ENCODE measurements around the gene SPTBN4.

The SPTBN4 gene

GRCh38 chr19:40449506-40449905 lies 17.3 kb upstream of the SPTBN4 start:
- no peak overlapping the region for H3K9ac ChIP-seq (ENCODE audit: low read length)
- H4K91ac ChIP-seq (ENCODE audit: low read length), result no peak overlapping the region
- H3K27me3 ChIP-seq (ENCODE audit: control insufficient read depth in 1 of 2, insufficient read depth in 1 of 2, low read length in 2 of 2), result no peaks in the 10 kb centered on the region
- H2BK15ac ChIP-seq (ENCODE audit: low read depth, poor library complexity, severe bottlenecking), result no peak overlapping the region
- no peak overlapping the region for H3K4me3 ChIP-seq (ENCODE audit: insufficient read depth in 1 of 2, low read depth in 1 of 2, low read length in 2 of 2)
- H2BK5ac ChIP-seq (ENCODE audit: low read depth, low read length, poor library complexity, severe bottlenecking), result no peak overlapping the region
- H2BK12ac ChIP-seq (ENCODE audit: low read length in 2 of 2), result no peak overlapping the region
- no peak overlapping the region for H2AFZ ChIP-seq (ENCODE audit: low read depth, low read length)
- DNase-seq, result no peak
- H3K4ac ChIP-seq (ENCODE audit: low read depth in 1 of 2, low read length in 2 of 2), result no peak overlapping the region
- no peaks in the 10 kb centered on the region for H3K79me1 ChIP-seq (replicated peaks; ENCODE audit: low read length, poor library complexity, severe bottlenecking)
- no peak overlapping the region for H3K27ac ChIP-seq (ENCODE audit: low read length, poor library complexity, severe bottlenecking)
- H2BK120ac ChIP-seq (ENCODE audit: low read depth, low read length), result no peak overlapping the region
- H3K18ac ChIP-seq (ENCODE audit: low read depth in 1 of 2, low read length in 2 of 2), result no peak overlapping the region
- peaks cover 7% of the 10 kb centered on the region for H3K4me1 ChIP-seq (ENCODE audit: control insufficient read depth, insufficient read depth, low read depth, low read length)
- H4K8ac ChIP-seq (ENCODE audit: low read length), result no peak overlapping the region
- no peak overlapping the region for H3K14ac ChIP-seq (ENCODE audit: low read length in 2 of 2)
- H2AK5ac ChIP-seq (ENCODE audit: low read length, severe bottlenecking), result no peak overlapping the region
- H3K4me2 ChIP-seq (ENCODE audit: low read length, poor library complexity, severe bottlenecking), result no peak overlapping the region
- no peak overlapping the region for H3K23ac ChIP-seq (ENCODE audit: low read length in 2 of 2)
- H3K9me3 ChIP-seq (ENCODE audit: control insufficient read depth, low read length), result no peaks in the 10 kb centered on the region
- 98% methylated on average over 3 of the region's 4 CpGs for WGBS
- H3K36me3 ChIP-seq (ENCODE audit: control insufficient read depth in 1 of 2, insufficient read depth in 2 of 2, low read depth in 1 of 2, low read length in 2 of 2), result peaks cover 18 to 23% of the 10 kb centered on the region in 2 experiments

GRCh38 chr19:40450664-40451063 lies 16.1 kb upstream of the SPTBN4 start:
- no peaks in the 10 kb centered on the region for H3K79me1 ChIP-seq (replicated peaks; ENCODE audit: low read length, poor library complexity, severe bottlenecking)
- no peaks in the 10 kb centered on the region for H3K9me3 ChIP-seq (ENCODE audit: control insufficient read depth, low read length)
- H2AK5ac ChIP-seq (ENCODE audit: low read length, severe bottlenecking), result no peak overlapping the region
- H2BK5ac ChIP-seq (ENCODE audit: low read depth, low read length, poor library complexity, severe bottlenecking), result no peak overlapping the region
- no peaks in the 10 kb centered on the region for H3K27me3 ChIP-seq (ENCODE audit: control insufficient read depth in 1 of 2, insufficient read depth in 1 of 2, low read length in 2 of 2)
- no peak overlapping the region for H3K4me3 ChIP-seq (ENCODE audit: insufficient read depth in 1 of 2, low read depth in 1 of 2, low read length in 2 of 2)
- DNase-seq, result no peak
- no peak overlapping the region for H3K27ac ChIP-seq (ENCODE audit: low read length, poor library complexity, severe bottlenecking)
- no peak overlapping the region for H2BK120ac ChIP-seq (ENCODE audit: low read depth, low read length)
- no peak overlapping the region for H3K14ac ChIP-seq (ENCODE audit: low read length in 2 of 2)
- H2BK12ac ChIP-seq (ENCODE audit: low read length in 2 of 2), result no peak overlapping the region
- peaks cover 18 to 31% of the 10 kb centered on the region in 2 experiments for H3K36me3 ChIP-seq (ENCODE audit: control insufficient read depth in 1 of 2, insufficient read depth in 2 of 2, low read depth in 1 of 2, low read length in 2 of 2)
- H2BK15ac ChIP-seq (ENCODE audit: low read depth, poor library complexity, severe bottlenecking), result no peak overlapping the region
- no peak overlapping the region for H3K4me2 ChIP-seq (ENCODE audit: low read length, poor library complexity, severe bottlenecking)
- no peak overlapping the region for H4K91ac ChIP-seq (ENCODE audit: low read length)
- H3K23ac ChIP-seq (ENCODE audit: low read length in 2 of 2), result no peak overlapping the region
- H2AFZ ChIP-seq (ENCODE audit: low read depth, low read length), result no peak overlapping the region
- H3K9ac ChIP-seq (ENCODE audit: low read length), result no peak overlapping the region
- no peak overlapping the region for H3K18ac ChIP-seq (ENCODE audit: low read depth in 1 of 2, low read length in 2 of 2)
- peaks cover 5% of the 10 kb centered on the region for H3K4me1 ChIP-seq (ENCODE audit: control insufficient read depth, insufficient read depth, low read depth, low read length)
- 96% methylated on average over 4 of the region's 4 CpGs for WGBS
- no peak overlapping the region for H4K8ac ChIP-seq (ENCODE audit: low read length)
- H3K4ac ChIP-seq (ENCODE audit: low read depth in 1 of 2, low read length in 2 of 2), result no peak overlapping the region

- Histone ChIP-seq H3K14ac (ENCODE audit: low read length in 2 of 2) (no peak overlapping the region), H2BK12ac (ENCODE audit: low read length in 2 of 2) (no peak overlapping the region)
These were observed 14.8 kb upstream of the SPTBN4 start for GRCh38 chr19:40452016-40452415.

GRCh38 chr19:40453151-40453735 lies 13.6 kb upstream of the SPTBN4 start:
- H4K8ac ChIP-seq (ENCODE audit: low read length), result no peak overlapping the region
- no peak overlapping the region for H2AK5ac ChIP-seq (ENCODE audit: low read length, severe bottlenecking)
- no peaks in the 10 kb centered on the region for H3K27me3 ChIP-seq (ENCODE audit: control insufficient read depth in 1 of 2, insufficient read depth in 1 of 2, low read length in 2 of 2)
- H2BK15ac ChIP-seq (ENCODE audit: low read depth, poor library complexity, severe bottlenecking), result no peak overlapping the region
- H3K36me3 ChIP-seq (ENCODE audit: control insufficient read depth in 1 of 2, insufficient read depth in 2 of 2, low read depth in 1 of 2, low read length in 2 of 2), result peaks cover 18 to 42% of the 10 kb centered on the region in 2 experiments
- H3K9ac ChIP-seq (ENCODE audit: low read length), result no peak overlapping the region
- H3K79me1 ChIP-seq (replicated peaks; ENCODE audit: low read length, poor library complexity, severe bottlenecking), result peaks cover 2% of the 10 kb centered on the region
- whole genome bisulfite sequencing, result 92% methylated on average over 5 of the region's 5 CpGs
- H2AFZ ChIP-seq (ENCODE audit: low read depth, low read length), result no peak overlapping the region
- no peak overlapping the region for H2BK5ac ChIP-seq (ENCODE audit: low read depth, low read length, poor library complexity, severe bottlenecking)
- no peak overlapping the region for H3K4ac ChIP-seq (ENCODE audit: low read depth in 1 of 2, low read length in 2 of 2)
- H2BK12ac ChIP-seq (ENCODE audit: low read length in 2 of 2), result no peak overlapping the region
- no peak overlapping the region for H3K23ac ChIP-seq (ENCODE audit: low read length in 2 of 2)
- no peak overlapping the region for H2BK120ac ChIP-seq (ENCODE audit: low read depth, low read length)
- H3K14ac ChIP-seq (ENCODE audit: low read length in 2 of 2), result no peak overlapping the region
- H3K18ac ChIP-seq (ENCODE audit: low read depth in 1 of 2, low read length in 2 of 2), result no peak overlapping the region
- H4K91ac ChIP-seq (ENCODE audit: low read length), result no peak overlapping the region
- no peak for DNase-seq
- no peak overlapping the region for H3K4me2 ChIP-seq (ENCODE audit: low read length, poor library complexity, severe bottlenecking)
- no peak overlapping the region for H3K4me3 ChIP-seq (ENCODE audit: insufficient read depth in 1 of 2, low read depth in 1 of 2, low read length in 2 of 2)
- no peak overlapping the region for H3K27ac ChIP-seq (ENCODE audit: low read length, poor library complexity, severe bottlenecking)
- no peaks in the 10 kb centered on the region for H3K4me1 ChIP-seq (ENCODE audit: control insufficient read depth, insufficient read depth, low read depth, low read length)
- H3K9me3 ChIP-seq (ENCODE audit: control insufficient read depth, low read length), result no peaks in the 10 kb centered on the region

More at GRCh38 chr19:40452016-40452415, 14.8 kb upstream of the SPTBN4 start:
- H2BK5ac ChIP-seq (ENCODE audit: low read depth, low read length, poor library complexity, severe bottlenecking), result no peak overlapping the region
- no peak overlapping the region for H3K4me2 ChIP-seq (ENCODE audit: low read length, poor library complexity, severe bottlenecking)
- H3K9me3 ChIP-seq (ENCODE audit: control insufficient read depth, low read length), result no peaks in the 10 kb centered on the region
- H2BK120ac ChIP-seq (ENCODE audit: low read depth, low read length), result no peak overlapping the region
- peak overlapping the region; percentile 54 for H4K8ac ChIP-seq (ENCODE audit: low read length)
- 85% methylated on average over 5 of the region's 5 CpGs for WGBS
- H2AFZ ChIP-seq (ENCODE audit: low read depth, low read length), result no peak overlapping the region
- peak overlapping the region; percentile 14 to 60 for H3K23ac ChIP-seq (ENCODE audit: low read length in 2 of 2)
- peaks cover 18 to 40% of the 10 kb centered on the region in 2 experiments for H3K36me3 ChIP-seq (ENCODE audit: control insufficient read depth in 1 of 2, insufficient read depth in 2 of 2, low read depth in 1 of 2, low read length in 2 of 2)
- H3K4me1 ChIP-seq (ENCODE audit: control insufficient read depth, insufficient read depth, low read depth, low read length), result no peaks in the 10 kb centered on the region
- H3K9ac ChIP-seq (ENCODE audit: low read length), result no peak overlapping the region
- H2BK15ac ChIP-seq (ENCODE audit: low read depth, poor library complexity, severe bottlenecking), result no peak overlapping the region
- no peak overlapping the region for H3K27ac ChIP-seq (ENCODE audit: low read length, poor library complexity, severe bottlenecking)
- H3K4ac ChIP-seq (ENCODE audit: low read depth in 1 of 2, low read length in 2 of 2), result no peak overlapping the region
- H2AK5ac ChIP-seq (ENCODE audit: low read length, severe bottlenecking), result no peak overlapping the region
- no peaks in the 10 kb centered on the region for H3K79me1 ChIP-seq (replicated peaks; ENCODE audit: low read length, poor library complexity, severe bottlenecking)
- no peak overlapping the region for H3K18ac ChIP-seq (ENCODE audit: low read depth in 1 of 2, low read length in 2 of 2)
- H4K91ac ChIP-seq (ENCODE audit: low read length), result no peak overlapping the region
- DNase-seq, result no peak
- H3K27me3 ChIP-seq (ENCODE audit: control insufficient read depth in 1 of 2, insufficient read depth in 1 of 2, low read length in 2 of 2), result no peaks in the 10 kb centered on the region
- H3K4me3 ChIP-seq (ENCODE audit: insufficient read depth in 1 of 2, low read depth in 1 of 2, low read length in 2 of 2), result no peak overlapping the region
